HepG2 (cell line): ENCODE measurements around the gene GRHL1. TPM values are rescaled to one million over a fixed set of nuclear protein-coding genes. Genes with fewer than 3 reads are reported as not detected.
A peak's percentile ranks its signal among the peaks of the same experiment; 100 is the strongest.

ENCODE experiments used
- DPF2 ChIP-seq: sonication (generic); formaldehyde crosslinking; IDR thresholded peaks from 2 replicates; pipeline ENCODE4 v1.4.0; 2020; ENCODE audit warnings: mild to moderate bottlenecking, low read depth, missing genetic modification reagents, borderline replicate concordance
- DZIP1 ChIP-seq: sonication (generic); formaldehyde crosslinking; IDR thresholded peaks from 2 replicates; pipeline ENCODE4 v1.5.0; 2020; ENCODE audit warnings: mild to moderate bottlenecking, missing genetic modification reagents
- KDM4B ChIP-seq: sonication (generic); formaldehyde crosslinking; IDR thresholded peaks from 2 replicates; pipeline ENCODE4 v1.4.0; 2020; ENCODE audit warnings: missing genetic modification reagents
- PRDM15 ChIP-seq: sonication (generic); formaldehyde crosslinking; IDR thresholded peaks from 2 replicates; pipeline ENCODE4 v1.4.0; 2020; ENCODE audit warnings: missing genetic modification reagents
- STAT5B ChIP-seq: sonication (generic); formaldehyde crosslinking; IDR thresholded peaks from 2 replicates; pipeline ENCODE4 v1.4.0; 2020; ENCODE audit warnings: missing genetic modification reagents
- TARDBP ChIP-seq: sonication (generic); formaldehyde crosslinking; IDR thresholded peaks from 2 replicates; pipeline ENCODE4 v1.8.0; 2022; ENCODE audit warnings: mild to moderate bottlenecking, missing genetic modification reagents
- ZBTB26 ChIP-seq: IDR thresholded peaks from 2 replicates; pipeline ENCODE4 v1.6.1; 2016; ENCODE audit warnings: missing compliant biosample characterization, missing genetic modification reagents, borderline replicate concordance
- ZBTB46 ChIP-seq: sonication (generic); formaldehyde crosslinking; IDR thresholded peaks from 2 replicates; pipeline ENCODE4 v1.4.0; 2020; ENCODE audit warnings: mild to moderate bottlenecking, missing genetic modification reagents, borderline replicate concordance
- ZNF143 ChIP-seq: sonication (generic); formaldehyde crosslinking; IDR thresholded peaks from 2 replicates; pipeline ENCODE4 v1.4.0; 2020; ENCODE audit warnings: missing genetic modification reagents
- ZNF225 ChIP-seq: sonication (generic); formaldehyde crosslinking; IDR thresholded peaks from 2 replicates; pipeline ENCODE4 v1.4.0; 2020; ENCODE audit warnings: mild to moderate bottlenecking, missing genetic modification reagents
- ZNF234 ChIP-seq: sonication (generic); formaldehyde crosslinking; conservative IDR thresholded peaks from 2 replicates; pipeline ENCODE4 v1.5.1; 2020; ENCODE audit warnings: mild to moderate bottlenecking, missing genetic modification reagents
- ZNF460 ChIP-seq: sonication (generic); formaldehyde crosslinking; IDR thresholded peaks from 2 replicates; pipeline ENCODE4 v1.5.1; 2020; ENCODE audit warnings: missing genetic modification reagents, mild to moderate bottlenecking, borderline replicate concordance
- ZNF574 ChIP-seq: sonication (generic); formaldehyde crosslinking; IDR thresholded peaks from 2 replicates; pipeline ENCODE4 v1.4.0; 2020; ENCODE audit warnings: missing genetic modification reagents
- ZNF576 ChIP-seq: sonication (generic); formaldehyde crosslinking; IDR thresholded peaks from 2 replicates; pipeline ENCODE4 v1.4.0; 2020; ENCODE audit warnings: mild to moderate bottlenecking, missing genetic modification reagents
- ZNF737 ChIP-seq: sonication (generic); formaldehyde crosslinking; IDR thresholded peaks from 2 replicates; pipeline ENCODE4 v1.5.0; 2020; ENCODE audit warnings: missing genetic modification reagents, mild to moderate bottlenecking, borderline replicate concordance
- polyA plus RNA-seq, 8 experiments: library from polyadenylated mRNA; depleted of rRNA in 3 of 8; stranded (reverse) in 7 of 8; unstranded in 1 of 8; fragments of >200 nt; fragmentation: Illumina TruSeq in 4 of 8; extraction: Trizol in 4 of 8; gene quantifications; 2 replicates each; pipeline versions ENCODE4 v1.2.1 to v1.2.3, GENCODE V29; 2011 to 2016; ENCODE audit warnings: low read depth in 4 of 8, missing spikeins in 1 of 8, mixed read lengths in 1 of 8; ENCODE audit not compliant: insufficient read depth in 1 of 8
- total RNA-seq, 5 experiments: library from RNA; depleted of rRNA; stranded (reverse); fragments of >200 nt; fragmentation: Illumina TruSeq; extraction: Trizol; gene quantifications; 2 replicates each; pipeline ENCODE4 v1.2.3, GENCODE V29; 2016; ENCODE audit warnings: low read depth in 1 of 5

GRHL1 gene
- total and polyA plus RNA-seq, 2 of the 13 experiments (the other 11 are each of a cell fraction or from before 2014, with no cell fraction given) = 9.3 to 12.0 TPM

GRCh38 chr2:9949239-9949991 is 2.1 kb upstream of the GRHL1 start (continued):
- no peak for TF ChIP-seq ZNF143 (CRISPR knock-in tag)
- no peak for TF ChIP-seq STAT5B
- TF ChIP-seq TARDBP (CRISPR knock-in tag) = peak; percentile 63; the same call in 1 of the 2 replicates
- TF ChIP-seq ZBTB46 = no peak
- TF ChIP-seq ZNF576 (CRISPR knock-in tag) = no peak
- TF ChIP-seq KDM4B (CRISPR knock-in tag) = no peak
- TF ChIP-seq ZNF234 (CRISPR knock-in tag) = no peak
- peak; percentile 53 for TF ChIP-seq ZNF574
- TF ChIP-seq ZNF460 (CRISPR knock-in tag) = peak; percentile 89
- peak; percentile 83; the same call in 1 of the 2 replicates for TF ChIP-seq ZNF737
- TF ChIP-seq ZNF225 (CRISPR knock-in tag) = no peak
- 0 out of 2 replicates have a peak, but pooled peaks have one; percentile 48 for TF ChIP-seq DPF2 (CRISPR knock-in tag)
- TF ChIP-seq PRDM15 = peak; percentile 83; the same call in 1 of the 2 replicates
- no peak for TF ChIP-seq DZIP1 (CRISPR knock-in tag)
- no peak for TF ChIP-seq ZBTB26 (CRISPR knock-in tag)
